ENCODE measurements around the gene TNIP2. TPM values are rescaled to one million over a fixed set of nuclear protein-coding genes. Genes with fewer than 3 reads are reported as not detected.
A peak's percentile ranks its signal among the peaks of the same experiment; 100 is the strongest.

The TNIP2 gene
- total and polyA plus RNA-seq, 2 of the 8 experiments (the other 6 are each of a cell fraction or from before 2014, with no cell fraction given) = 23.7 to 37.7 TPM

GRCh38 chr4:2757426-2757825 is 1.3 kb upstream of the TNIP2 start:
- H3K79me1 ChIP-seq (ENCODE audit: low read depth, low read length) = peaks cover 11% of the 10 kb centered on the region
- no peak overlapping the region for H3K4me3 ChIP-seq (ENCODE audit: extremely low read depth in 1 of 4, insufficient read depth in 2 of 4, low read depth in 3 of 4, low read length in 4 of 4)
- no peak overlapping the region for H3K4ac ChIP-seq (replicated peaks; ENCODE audit: insufficient read length, low read depth, low read length)
- H2BK15ac ChIP-seq (ENCODE audit: low read length) = peak overlapping the region; percentile 98
- no peak overlapping the region for H3K9ac ChIP-seq (replicated peaks in 1 of 4; ENCODE audit: extremely low read depth in 1 of 4, low read depth in 3 of 4, low read length in 3 of 4)
- 0 out of 2 replicates have a peak overlapping the region, but pooled peaks have one; percentile 77 for H2BK20ac ChIP-seq (ENCODE audit: low read length)
- H3K23ac ChIP-seq (ENCODE audit: insufficient read length) = no peak overlapping the region
- H3K4me2 ChIP-seq (ENCODE audit: insufficient read depth in 1 of 2, low read depth in 2 of 2, low read length in 2 of 2) = no peak overlapping the region
- ChIA-PET CTCF (ENCODE audit: partially characterized antibody) (interaction anchor here (0.6 to 1.5 kb wide), 3 partner anchors 33 to 395 kb away, joined by 3 to 5 read pairs (median 3); no protein-coding TSS in a partner anchor), POLR2A (ENCODE audit: partially characterized antibody) (interaction anchor here (2.2 to 3.6 kb wide), 2 partner anchors 62 to 178 kb away, joined by 6 to 25 read pairs; no protein-coding TSS in a partner anchor)
- H4K20me1 ChIP-seq (replicated peaks in 1 of 2; ENCODE audit: control insufficient read depth in 1 of 2, insufficient read depth in 2 of 2, low read length in 2 of 2) = peaks cover 0 to 8% of the 10 kb centered on the region in 2 experiments
- no peak overlapping the region for H4K91ac ChIP-seq (replicated peaks; ENCODE audit: insufficient read length, low read length)
- no peak for TF ChIP-seq SUZ12 (IDR thresholded peaks at IDR 0.05; ENCODE audit: low read length)
- H2BK12ac ChIP-seq (ENCODE audit: low read depth, low read length) = peak overlapping the region; percentile 60; the same call in 1 of the 2 replicates
- no peaks in the 10 kb centered on the region; a peak in 1 of 7 replicates for H3K27me3 ChIP-seq (replicated peaks in 1 of 4; ENCODE audit: control insufficient read depth in 3 of 4, extremely low read depth in 1 of 4, insufficient read depth in 3 of 4, low read length in 3 of 4)
- no peak overlapping the region for H2AFZ ChIP-seq (ENCODE audit: low read length)
- H2AK5ac ChIP-seq (ENCODE audit: low read depth, low read length) = no peak overlapping the region
- H2BK5ac ChIP-seq (ENCODE audit: low read depth, low read length) = no peak overlapping the region
- H3K18ac ChIP-seq (ENCODE audit: extremely low read depth, low read length) = no peak overlapping the region
- peaks cover 0 to 9% (median 5%) of the 10 kb centered on the region in 4 experiments; a peak in 5 of 7 replicates for H3K4me1 ChIP-seq (replicated peaks in 1 of 4; ENCODE audit: control insufficient read depth in 3 of 4, insufficient read depth in 4 of 4, low read length in 3 of 4)
- H3K36me3 ChIP-seq (ENCODE audit: control insufficient read depth in 2 of 4, insufficient read depth in 4 of 4, low read length in 3 of 4) = peaks cover 0 to 3% (median 0%) of the 10 kb centered on the region in 4 experiments; a peak in 1 of 8 replicates
- no peak overlapping the region for H3K27ac ChIP-seq (ENCODE audit: low read depth, low read length)
- FAIRE-seq (no peak), DNase-seq (ENCODE audit: low read depth in 1 of 2, low spot score in 2 of 2) (no peak)
- no peak overlapping the region for H3K56ac ChIP-seq (replicated peaks; ENCODE audit: insufficient read length, low read depth, low read length)
- WGBS, 2 experiments (ENCODE audit: extremely low coverage in 1 of 2, insufficient coverage in 1 of 2, insufficient read length in 1 of 2, insufficient replicate concordance in 2 of 2, low coverage in 1 of 2, low lambda C conversion rate in 2 of 2, missing lambda C conversion rate in 1 of 2) = 100% methylated on average over 3 of the region's 3 CpGs; no CpG with 5 or more reads in 1 of the 2 experiments
- H4K5ac ChIP-seq (ENCODE audit: insufficient read length, low read depth, low read length) = no peak overlapping the region
- H3K79me2 ChIP-seq (ENCODE audit: control insufficient read depth in 1 of 2, insufficient read depth in 2 of 2, low read length in 2 of 2) = peaks cover 0 to 16% of the 10 kb centered on the region in 2 experiments; a peak in 2 of 4 replicates
- H2BK120ac ChIP-seq (replicated peaks; ENCODE audit: low read depth, low read length) = no peak overlapping the region
- no peak overlapping the region for H3K14ac ChIP-seq (ENCODE audit: insufficient read length)
- no peaks in the 10 kb centered on the region for H3K9me3 ChIP-seq (ENCODE audit: insufficient read depth in 2 of 2, low read depth in 1 of 2, low read length in 1 of 2)
- H3K23me2 ChIP-seq (ENCODE audit: low read depth, low read length) = peaks cover 13% of the 10 kb centered on the region; the same call in 1 of the 2 replicates
- H4K8ac ChIP-seq (ENCODE audit: extremely low read depth, insufficient read depth, low read length) = no peak overlapping the region
